ENCODE results near the gene IQSEC2. TPM values are rescaled to one million over a fixed set of nuclear protein-coding genes. Genes with fewer than 3 reads are reported as not detected.
A peak's percentile ranks its signal among the peaks of the same experiment; 100 is the strongest.

The IQSEC2 gene
- total and polyA plus RNA-seq, 9 of the 15 experiments (the other 6 are each of a cell fraction or from before 2014, with no cell fraction given): 2.7 to 41.8 (median 20.1) TPM

- TF ChIP-seq ZFP30 (CRISPR knock-in tag; IDR thresholded peaks at IDR 0.05; ENCODE audit: borderline replicate concordance) (no peak), ZNF699 (CRISPR knock-in tag; IDR thresholded peaks at IDR 0.05; ENCODE audit: insufficient replicate concordance) (no peak), MCM5 (IDR thresholded peaks at IDR 0.05; ENCODE audit: low read depth) (no peak), TAL1 (IDR thresholded peaks at IDR 0.05) (no peak), BCOR (IDR thresholded peaks at IDR 0.05) (peak; percentile 77; the same call in 1 of the 2 replicates), SOX6 (IDR thresholded peaks at IDR 0.05) (0 out of 2 replicates have a peak, but pooled peaks have one; percentile 37), XRCC3 (IDR thresholded peaks at IDR 0.05) (no peak), PHF21A (IDR thresholded peaks at IDR 0.05; ENCODE audit: borderline replicate concordance, low read depth) (no peak), MEF2D (tag; conservative IDR thresholded peaks at IDR 0.05; ENCODE audit: low read depth) (no peak), CAMTA2 (CRISPR knock-in tag; conservative IDR thresholded peaks at IDR 0.05) (no peak), HMG20B (CRISPR knock-in tag; IDR thresholded peaks at IDR 0.05) (no peak), ELF2 (CRISPR knock-in tag; IDR thresholded peaks at IDR 0.05) (no peak), FOXM1 (IDR thresholded peaks at IDR 0.05; ENCODE audit: low read depth) (no peak), FOXM1 (CRISPR knock-in tag; IDR thresholded peaks at IDR 0.05; ENCODE audit: low read depth) (no peak), ZNF41 (CRISPR knock-in tag; conservative IDR thresholded peaks at IDR 0.05) (no peak), MAZ (CRISPR knock-in tag; conservative IDR thresholded peaks at IDR 0.05 in 1 of 2, IDR thresholded peaks at IDR 0.05 in 1 of 2) (no peak), TCF7L2 (IDR thresholded peaks at IDR 0.05; ENCODE audit: low read depth, low read length) (no peak), ZNF384 (IDR thresholded peaks at IDR 0.05; ENCODE audit: low read depth, low read length) (no peak)
- TF ChIP-seq, protein P1, sequence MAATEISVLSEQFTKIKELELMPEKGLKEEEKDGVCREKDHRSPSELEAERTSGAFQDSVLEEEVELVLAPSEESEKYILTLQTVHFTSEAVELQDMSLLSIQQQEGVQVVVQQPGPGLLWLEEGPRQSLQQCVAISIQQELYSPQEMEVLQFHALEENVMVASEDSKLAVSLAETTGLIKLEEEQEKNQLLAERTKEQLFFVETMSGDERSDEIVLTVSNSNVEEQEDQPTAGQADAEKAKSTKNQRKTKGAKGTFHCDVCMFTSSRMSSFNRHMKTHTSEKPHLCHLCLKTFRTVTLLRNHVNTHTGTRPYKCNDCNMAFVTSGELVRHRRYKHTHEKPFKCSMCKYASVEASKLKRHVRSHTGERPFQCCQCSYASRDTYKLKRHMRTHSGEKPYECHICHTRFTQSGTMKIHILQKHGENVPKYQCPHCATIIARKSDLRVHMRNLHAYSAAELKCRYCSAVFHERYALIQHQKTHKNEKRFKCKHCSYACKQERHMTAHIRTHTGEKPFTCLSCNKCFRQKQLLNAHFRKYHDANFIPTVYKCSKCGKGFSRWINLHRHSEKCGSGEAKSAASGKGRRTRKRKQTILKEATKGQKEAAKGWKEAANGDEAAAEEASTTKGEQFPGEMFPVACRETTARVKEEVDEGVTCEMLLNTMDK (IDR thresholded peaks at IDR 0.05; ENCODE audit: borderline replicate concordance, insufficient read depth, low read depth, low read length, poor library complexity, severe bottlenecking): no peak
- TF ChIP-seq, protein P2, sequence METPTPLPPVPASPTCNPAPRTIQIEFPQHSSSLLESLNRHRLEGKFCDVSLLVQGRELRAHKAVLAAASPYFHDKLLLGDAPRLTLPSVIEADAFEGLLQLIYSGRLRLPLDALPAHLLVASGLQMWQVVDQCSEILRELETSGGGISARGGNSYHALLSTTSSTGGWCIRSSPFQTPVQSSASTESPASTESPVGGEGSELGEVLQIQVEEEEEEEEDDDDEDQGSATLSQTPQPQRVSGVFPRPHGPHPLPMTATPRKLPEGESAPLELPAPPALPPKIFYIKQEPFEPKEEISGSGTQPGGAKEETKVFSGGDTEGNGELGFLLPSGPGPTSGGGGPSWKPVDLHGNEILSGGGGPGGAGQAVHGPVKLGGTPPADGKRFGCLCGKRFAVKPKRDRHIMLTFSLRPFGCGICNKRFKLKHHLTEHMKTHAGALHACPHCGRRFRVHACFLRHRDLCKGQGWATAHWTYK (CRISPR knock-in tag; IDR thresholded peaks at IDR 0.05): no peak
Observed at GRCh38 chrX:53253293-53254020, 27.9 kb downstream of the IQSEC2 start (continued).

All from K562 (cell line).